ENCODE data around the gene ADAMTS16.
"Not testable (repeated sequence)": the region's sequence is repeated elsewhere in the genome, so short reads cannot be mapped to it uniquely, and the experiment has no call there.

Gene ADAMTS16

GRCh38 chr5:5128766-5129165 is 11.4 kb upstream of the ADAMTS16 start:
- no peak overlapping the region for H3K4me3 ChIP-seq (ENCODE audit: low read depth, low read length)
- H3K4me1 ChIP-seq (ENCODE audit: control insufficient read depth, insufficient read depth, low read length), result peaks cover 4% of the 10 kb centered on the region; the same call in 1 of the 2 replicates

DNA sequence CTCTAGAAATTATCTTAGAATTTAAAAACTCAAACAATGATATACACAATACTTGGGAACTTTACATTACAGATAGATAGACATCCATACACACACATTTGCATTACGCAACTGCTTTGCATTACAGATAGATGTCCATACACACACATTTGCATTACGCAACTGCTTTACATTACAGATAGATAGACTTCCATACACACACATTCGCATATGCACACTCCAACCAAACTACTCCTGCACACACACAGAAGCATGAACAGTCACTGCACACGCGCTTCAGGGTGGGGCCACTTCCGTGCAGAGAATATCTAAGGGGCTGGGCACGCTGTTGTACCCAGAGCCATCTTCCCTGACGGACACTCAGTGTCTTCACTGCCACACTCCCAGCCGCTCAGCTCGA is 7.9 kb upstream of the ADAMTS16 start:
- Histone ChIP-seq H3K36me3 (ENCODE audit: control insufficient read depth, insufficient read depth, low read length) (no peaks in the 10 kb centered on the region; the same call in 1 of the 2 replicates), H3K4me1 (ENCODE audit: control insufficient read depth, insufficient read depth, low read length) (peaks cover 14% of the 10 kb centered on the region), H3K27me3 (ENCODE audit: control insufficient read depth, insufficient read depth, low read length) (no peaks in the 10 kb centered on the region), H3K27ac (ENCODE audit: low read depth, low read length) (no peak overlapping the region), H3K9ac (ENCODE audit: low read length) (no peak overlapping the region), H3K9me3 (ENCODE audit: control insufficient read depth, insufficient read depth, low read depth, low read length) (peaks cover 8% of the 10 kb centered on the region), H3K4me3 (ENCODE audit: low read depth, low read length) (no peak overlapping the region)

More at GRCh38 chr5:5128766-5129165, 11.4 kb upstream of the ADAMTS16 start:
- Histone ChIP-seq H3K27ac (ENCODE audit: low read depth, low read length) (no peak overlapping the region), H3K27me3 (ENCODE audit: control insufficient read depth, insufficient read depth, low read length) (no peaks in the 10 kb centered on the region), H3K9me3 (ENCODE audit: control insufficient read depth, insufficient read depth, low read depth, low read length) (peaks cover 3% of the 10 kb centered on the region; the same call in 1 of the 2 replicates), H3K9ac (ENCODE audit: low read length) (no peak overlapping the region), H3K36me3 (ENCODE audit: control insufficient read depth, insufficient read depth, low read length) (no peaks in the 10 kb centered on the region; the same call in 1 of the 2 replicates)

DNA sequence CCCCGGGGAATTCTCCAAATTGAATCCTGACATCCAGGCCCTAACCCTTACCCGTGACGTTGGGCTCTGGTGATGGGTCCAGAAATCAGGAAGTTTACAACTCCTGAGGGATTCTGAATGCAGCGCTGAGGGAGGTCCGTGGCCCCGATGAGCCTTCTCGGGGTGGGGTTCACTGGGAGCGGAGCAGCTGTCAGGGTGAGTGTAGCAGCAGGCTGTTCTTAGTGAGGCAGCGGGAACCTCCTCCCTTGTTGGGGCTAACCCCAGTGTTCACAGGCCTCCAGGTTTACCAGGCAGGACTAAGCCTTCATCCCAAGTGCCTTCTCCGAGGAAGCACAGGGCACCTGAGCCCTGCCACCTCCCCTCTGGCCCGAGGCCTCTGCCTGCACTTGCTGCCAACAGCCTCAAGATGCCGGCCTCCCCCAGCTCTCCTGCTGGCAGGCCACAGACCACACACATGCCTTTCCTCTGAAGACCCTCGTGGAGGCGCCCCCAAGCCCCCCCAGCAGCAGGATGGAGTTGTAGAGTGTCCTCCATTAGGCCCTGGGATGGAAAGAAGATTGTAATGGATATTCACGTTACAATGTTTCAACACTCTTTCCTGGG is 7.3 kb upstream of the ADAMTS16 start:
- no peak overlapping the region for H3K27ac ChIP-seq (ENCODE audit: low read depth, low read length)
- H3K36me3 ChIP-seq (ENCODE audit: control insufficient read depth, insufficient read depth, low read length), result no peaks in the 10 kb centered on the region; the same call in 1 of the 2 replicates
- H3K4me1 ChIP-seq (ENCODE audit: control insufficient read depth, insufficient read depth, low read length), result peaks cover 12% of the 10 kb centered on the region
- H3K27me3 ChIP-seq (ENCODE audit: control insufficient read depth, insufficient read depth, low read length), result no peaks in the 10 kb centered on the region
- no peak overlapping the region for H3K4me3 ChIP-seq (ENCODE audit: low read depth, low read length)
- no peak overlapping the region for H3K9ac ChIP-seq (ENCODE audit: low read length)
- peaks cover 8% of the 10 kb centered on the region for H3K9me3 ChIP-seq (ENCODE audit: control insufficient read depth, insufficient read depth, low read depth, low read length)

GRCh38 chr5:5134107-5134506 is 6.0 kb upstream of the ADAMTS16 start:
- H3K9ac ChIP-seq (ENCODE audit: low read length), result no peak overlapping the region
- H3K27me3 ChIP-seq (ENCODE audit: control insufficient read depth, insufficient read depth, low read length), result peaks cover 3% of the 10 kb centered on the region
- peaks cover 8% of the 10 kb centered on the region for H3K9me3 ChIP-seq (ENCODE audit: control insufficient read depth, insufficient read depth, low read depth, low read length)

GRCh38 chr5:5135957-5136676 is 4.0 kb upstream of the ADAMTS16 start:
- peaks cover 22% of the 10 kb centered on the region for H3K27me3 ChIP-seq (ENCODE audit: control insufficient read depth, insufficient read depth, low read length)
- peaks cover 8% of the 10 kb centered on the region for H3K9me3 ChIP-seq (ENCODE audit: control insufficient read depth, insufficient read depth, low read depth, low read length)
- peaks cover 16% of the 10 kb centered on the region for H3K4me1 ChIP-seq (ENCODE audit: control insufficient read depth, insufficient read depth, low read length)
- no peak overlapping the region for H3K4me3 ChIP-seq (ENCODE audit: low read depth, low read length)
- no peak overlapping the region for H3K27ac ChIP-seq (ENCODE audit: low read depth, low read length)
- no peaks in the 10 kb centered on the region; the same call in 1 of the 2 replicates for H3K36me3 ChIP-seq (ENCODE audit: control insufficient read depth, insufficient read depth, low read length)
- H3K9ac ChIP-seq (ENCODE audit: low read length), result no peak overlapping the region

More at GRCh38 chr5:5134107-5134506, 6.0 kb upstream of the ADAMTS16 start:
- H3K4me3 ChIP-seq (ENCODE audit: low read depth, low read length), result no peak overlapping the region
- H3K27ac ChIP-seq (ENCODE audit: low read depth, low read length), result no peak overlapping the region
- H3K4me1 ChIP-seq (ENCODE audit: control insufficient read depth, insufficient read depth, low read length), result peaks cover 13% of the 10 kb centered on the region
- H3K36me3 ChIP-seq (ENCODE audit: control insufficient read depth, insufficient read depth, low read length), result no peaks in the 10 kb centered on the region; the same call in 1 of the 2 replicates

GRCh38 chr5:5137851-5138250 is 2.3 kb upstream of the ADAMTS16 start:
- peaks cover 27% of the 10 kb centered on the region for H3K27me3 ChIP-seq (ENCODE audit: control insufficient read depth, insufficient read depth, low read length)
- H3K36me3 ChIP-seq (ENCODE audit: control insufficient read depth, insufficient read depth, low read length); H3K9ac ChIP-seq (ENCODE audit: low read length); H3K4me3 ChIP-seq (ENCODE audit: low read depth, low read length); H3K9me3 ChIP-seq (ENCODE audit: control insufficient read depth, insufficient read depth, low read depth, low read length); H3K27ac ChIP-seq (ENCODE audit: low read depth, low read length): not testable (repeated sequence)
- peaks cover 16% of the 10 kb centered on the region for H3K4me1 ChIP-seq (ENCODE audit: control insufficient read depth, insufficient read depth, low read length)

DNA sequence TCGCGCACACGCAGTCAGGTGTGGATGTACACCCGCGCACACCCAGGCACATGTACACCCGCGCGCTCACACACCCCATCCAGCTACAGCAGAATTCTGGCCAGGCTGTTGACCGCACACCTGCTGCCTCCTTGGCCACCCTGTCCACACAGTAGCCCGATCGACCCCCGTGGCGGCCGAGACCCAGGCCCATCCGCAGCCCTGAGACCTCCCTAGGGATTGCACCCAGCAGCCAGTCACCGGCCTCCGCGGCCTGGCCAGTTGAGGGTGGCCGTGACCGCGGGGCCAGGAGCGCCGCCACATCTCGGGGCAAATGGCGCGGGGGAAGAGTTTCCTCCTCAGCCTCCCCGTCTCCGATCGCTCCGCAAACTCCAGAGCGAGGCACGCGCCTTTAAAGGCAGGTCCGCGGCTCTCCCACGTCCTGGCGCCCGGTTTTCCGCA is 774 bp upstream of the ADAMTS16 start:
- H3K4me3 ChIP-seq (ENCODE audit: low read depth, low read length), result peak overlapping the region; percentile 88
- peak overlapping the region; percentile 19; the same call in 1 of the 2 replicates for H3K27ac ChIP-seq (ENCODE audit: low read depth, low read length)
- peak overlapping the region; percentile 87 for H3K9ac ChIP-seq (ENCODE audit: low read length)

GRCh38 chr5:5140479-5141338 is 579 bp downstream of the ADAMTS16 start:
- peak overlapping the region; percentile 88 for H3K4me3 ChIP-seq (ENCODE audit: low read depth, low read length)
- H3K27me3 ChIP-seq (ENCODE audit: control insufficient read depth, insufficient read depth, low read length), result peaks cover 27% of the 10 kb centered on the region
- H3K9me3 ChIP-seq (ENCODE audit: control insufficient read depth, insufficient read depth, low read depth, low read length), result no peaks in the 10 kb centered on the region
- H3K9ac ChIP-seq (ENCODE audit: low read length), result peak overlapping the region; percentile 77
- peaks cover 10% of the 10 kb centered on the region for H3K36me3 ChIP-seq (ENCODE audit: control insufficient read depth, insufficient read depth, low read length)
- peaks cover 13% of the 10 kb centered on the region for H3K4me1 ChIP-seq (ENCODE audit: control insufficient read depth, insufficient read depth, low read length)
- peak overlapping the region; percentile 71; the same call in 1 of the 2 replicates for H3K27ac ChIP-seq (ENCODE audit: low read depth, low read length)

More for the DNA sequence above, 774 bp upstream of the ADAMTS16 start:
- H3K4me1 ChIP-seq (ENCODE audit: control insufficient read depth, insufficient read depth, low read length), result peaks cover 16% of the 10 kb centered on the region
- H3K9me3 ChIP-seq (ENCODE audit: control insufficient read depth, insufficient read depth, low read depth, low read length), result no peaks in the 10 kb centered on the region; the same call in 1 of the 2 replicates
- peaks cover 6% of the 10 kb centered on the region for H3K36me3 ChIP-seq (ENCODE audit: control insufficient read depth, insufficient read depth, low read length)
- peaks cover 27% of the 10 kb centered on the region for H3K27me3 ChIP-seq (ENCODE audit: control insufficient read depth, insufficient read depth, low read length)

GRCh38 chr5:5141339-5141599 is 1.1 kb downstream of the ADAMTS16 start:
- Histone ChIP-seq H3K36me3 (ENCODE audit: control insufficient read depth, insufficient read depth, low read length) (peaks cover 14% of the 10 kb centered on the region), H3K4me1 (ENCODE audit: control insufficient read depth, insufficient read depth, low read length) (peaks cover 9% of the 10 kb centered on the region), H3K27ac (ENCODE audit: low read depth, low read length) (no peak overlapping the region), H3K9me3 (ENCODE audit: control insufficient read depth, insufficient read depth, low read depth, low read length) (no peaks in the 10 kb centered on the region), H3K27me3 (ENCODE audit: control insufficient read depth, insufficient read depth, low read length) (peaks cover 27% of the 10 kb centered on the region), H3K9ac (ENCODE audit: low read length) (no peak overlapping the region), H3K4me3 (ENCODE audit: low read depth, low read length) (peak overlapping the region; percentile 88)

DNA sequence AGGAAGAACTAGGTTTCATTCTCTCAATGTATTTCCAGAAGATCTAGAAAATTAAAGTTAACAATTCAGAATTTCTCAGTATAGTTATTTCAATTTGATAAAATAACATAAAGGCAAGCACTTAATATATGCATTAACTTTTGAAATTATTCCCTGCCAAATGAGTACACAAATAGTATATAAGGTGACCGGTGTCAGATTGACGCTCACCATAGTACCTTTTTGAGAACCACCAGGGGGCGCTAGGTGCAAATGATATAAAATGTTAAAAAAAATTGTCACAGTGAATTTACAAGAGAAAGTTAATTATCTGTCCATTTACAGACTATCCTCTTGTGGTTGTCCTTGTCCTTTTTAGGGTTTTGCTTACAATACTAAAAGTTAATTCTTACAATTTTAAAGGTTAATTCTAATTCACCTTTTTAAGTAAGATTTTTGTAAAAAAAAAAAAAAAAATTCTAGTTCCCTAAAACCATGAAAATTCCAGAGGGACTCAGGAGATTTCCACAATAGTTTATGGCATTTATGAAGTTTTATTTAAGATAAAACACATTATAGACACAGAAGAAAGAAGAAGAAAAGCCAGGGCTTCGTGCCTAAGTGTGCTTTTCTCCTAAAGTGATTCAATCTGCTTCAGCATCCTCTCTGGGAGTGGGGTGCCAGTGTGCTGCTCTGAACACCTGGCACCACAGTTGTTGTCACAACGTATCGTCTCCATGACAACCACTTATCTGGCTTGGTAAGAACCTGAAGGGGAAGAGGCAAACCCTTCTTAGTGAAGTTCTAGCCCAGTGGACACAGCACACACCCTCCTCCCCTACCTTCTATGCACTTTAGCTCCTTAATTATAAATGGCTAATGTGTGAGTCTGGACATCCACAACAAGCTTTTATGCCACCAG is 1.7 kb downstream of the ADAMTS16 start:
- Histone ChIP-seq H3K4me3 (ENCODE audit: low read depth, low read length) (peak overlapping the region; percentile 88), H3K9me3 (ENCODE audit: control insufficient read depth, insufficient read depth, low read depth, low read length) (no peaks in the 10 kb centered on the region), H3K36me3 (ENCODE audit: control insufficient read depth, insufficient read depth, low read length) (peaks cover 20% of the 10 kb centered on the region), H3K9ac (ENCODE audit: low read length) (no peak overlapping the region), H3K27ac (ENCODE audit: low read depth, low read length) (no peak overlapping the region), H3K27me3 (ENCODE audit: control insufficient read depth, insufficient read depth, low read length) (peaks cover 27% of the 10 kb centered on the region), H3K4me1 (ENCODE audit: control insufficient read depth, insufficient read depth, low read length) (peaks cover 4% of the 10 kb centered on the region; the same call in 1 of the 2 replicates)
